ENCODE data around the gene HSPH1. TPM values are rescaled to one million over a fixed set of nuclear protein-coding genes. Genes with fewer than 3 reads are reported as not detected.

HSPH1 gene
- total RNA-seq (38.1 TPM), polyA plus RNA-seq (ENCODE audit: insufficient read depth in 1 of 8, insufficient read length in 8 of 8, low replicate concordance in 1 of 8) (10 to 100 TPM; 58.7 to 95.1 (median 72.3) TPM)
- long read RNA-seq, donor 1, full-length matches to known transcripts, result 4 of 4 reads
- long read RNA-seq, donor 1, partial matches to known transcripts, result 0 of 4 reads
- long read RNA-seq, donor 1, other reads (novel, unspliced or antisense), result 0 of 4 reads
- long read RNA-seq, donor 2, result 0 reads
- long read RNA-seq, donor 3, full-length matches to known transcripts, result 8 of 13 reads
- long read RNA-seq, donor 3, partial matches to known transcripts, result 5 of 13 reads
- long read RNA-seq, donor 3, other reads (novel, unspliced or antisense), result 0 of 13 reads
- long read RNA-seq, donor 4, full-length matches to known transcripts, result 2 of 2 reads
- long read RNA-seq, donor 4, partial matches to known transcripts, result 0 of 2 reads
- long read RNA-seq, donor 4, other reads (novel, unspliced or antisense), result 0 of 2 reads
- long read RNA-seq, donor 5, full-length matches to known transcripts, result 17 of 17 reads
- long read RNA-seq, donor 5, partial matches to known transcripts, result 0 of 17 reads
- long read RNA-seq, donor 5, other reads (novel, unspliced or antisense), result 0 of 17 reads
- long read RNA-seq, donor 6, full-length matches to known transcripts, result 5 of 5 reads
- long read RNA-seq, donor 6, partial matches to known transcripts, result 0 of 5 reads
- long read RNA-seq, donor 6, other reads (novel, unspliced or antisense), result 0 of 5 reads
- long read RNA-seq, donor 7, full-length matches to known transcripts, result 3 of 13 reads
- long read RNA-seq, donor 7, partial matches to known transcripts, result 10 of 13 reads
- long read RNA-seq, donor 7, other reads (novel, unspliced or antisense), result 0 of 13 reads
- long read RNA-seq, donor 8, full-length matches to known transcripts, result 2 of 2 reads
- long read RNA-seq, donor 8, partial matches to known transcripts, result 0 of 2 reads
- long read RNA-seq, donor 8, other reads (novel, unspliced or antisense), result 0 of 2 reads
- long read RNA-seq, donor 9, full-length matches to known transcripts, result 4 of 11 reads
- long read RNA-seq, donor 9, partial matches to known transcripts, result 7 of 11 reads
- long read RNA-seq, donor 9, other reads (novel, unspliced or antisense), result 0 of 11 reads
- long read RNA-seq, donor 10, full-length matches to known transcripts, result 8 of 8 reads
- long read RNA-seq, donor 10, partial matches to known transcripts, result 0 of 8 reads
- long read RNA-seq, donor 10, other reads (novel, unspliced or antisense), result 0 of 8 reads
- long read RNA-seq, donor 11, full-length matches to known transcripts, result 6 of 13 reads
- long read RNA-seq, donor 11, partial matches to known transcripts, result 7 of 13 reads
- long read RNA-seq, donor 11, other reads (novel, unspliced or antisense), result 0 of 13 reads

GRCh38 chr13:31161557-31162150, at the start of gene HSPH1:
HSPH1 (minus strand) TSS chr13:31161904; CDS start chr13:31161582, 322 bp downstream.
- Histone ChIP-seq H3K27ac (ENCODE audit: low read length) (peak within 1 kb of the TSS; percentile 94), H3K4me3 (ENCODE audit: low read length) (peak within 1 kb of the TSS; percentile 89), H3K9me3 (replicated peaks; ENCODE audit: control insufficient read depth, low read depth, low read length) (no peaks in the 10 kb centered on the region), H3K4me1 (ENCODE audit: control insufficient read depth, insufficient read depth, low read length) (peaks cover 2% of the 10 kb centered on the region), H3K36me3 (ENCODE audit: control insufficient read depth, insufficient read depth, low read length) (no peaks in the 10 kb centered on the region), H3K27me3 (ENCODE audit: control insufficient read depth, insufficient read depth, low read length) (no peaks in the 10 kb centered on the region)
- under 1% methylated on average over 54 of the region's 54 CpGs for WGBS (ENCODE audit: insufficient coverage)
- peak; percentile 99 for DNase-seq

- Histone ChIP-seq H3K27ac (ENCODE audit: low read length) (peak overlapping the region; percentile 92), H3K9me3 (replicated peaks; ENCODE audit: control insufficient read depth, low read depth, low read length) (no peaks in the 10 kb centered on the region), H3K36me3 (ENCODE audit: control insufficient read depth, insufficient read depth, low read length) (no peaks in the 10 kb centered on the region), H3K27me3 (ENCODE audit: control insufficient read depth, insufficient read depth, low read length) (no peaks in the 10 kb centered on the region), H3K4me1 (ENCODE audit: control insufficient read depth, insufficient read depth, low read length) (peaks cover 55% of the 10 kb centered on the region), H3K4me3 (ENCODE audit: low read length) (no peak overlapping the region)
- 29% methylated on average over 1 of the region's 4 CpGs for WGBS (ENCODE audit: insufficient coverage)
- DNase-seq, result peak; percentile 84
These were observed 48.1 kb upstream of the HSPH1 start for GRCh38 chr13:31209841-31210210.

- peaks cover 57% of the 10 kb centered on the region for H3K4me1 ChIP-seq (ENCODE audit: control insufficient read depth, insufficient read depth, low read length)
- peak overlapping the region; percentile 92 for H3K27ac ChIP-seq (ENCODE audit: low read length)
- peak overlapping the region; percentile 4 for H3K4me3 ChIP-seq (ENCODE audit: low read length)
- peak; percentile 92 for DNase-seq
- 8% methylated on average over 6 of the region's 8 CpGs for WGBS (ENCODE audit: insufficient coverage)
- no peaks in the 10 kb centered on the region for H3K9me3 ChIP-seq (replicated peaks; ENCODE audit: control insufficient read depth, low read depth, low read length)
- H3K27me3 ChIP-seq (ENCODE audit: control insufficient read depth, insufficient read depth, low read length), result no peaks in the 10 kb centered on the region
- H3K36me3 ChIP-seq (ENCODE audit: control insufficient read depth, insufficient read depth, low read length), result no peaks in the 10 kb centered on the region
These were observed 47.6 kb upstream of the HSPH1 start for GRCh38 chr13:31209172-31209840.

- no peaks in the 10 kb centered on the region for H3K9me3 ChIP-seq (replicated peaks; ENCODE audit: control insufficient read depth, low read depth, low read length)
- peaks cover 53% of the 10 kb centered on the region for H3K4me1 ChIP-seq (ENCODE audit: control insufficient read depth, insufficient read depth, low read length)
- H3K36me3 ChIP-seq (ENCODE audit: control insufficient read depth, insufficient read depth, low read length), result no peaks in the 10 kb centered on the region
- H3K27me3 ChIP-seq (ENCODE audit: control insufficient read depth, insufficient read depth, low read length), result no peaks in the 10 kb centered on the region
- peak overlapping the region; percentile 92 for H3K27ac ChIP-seq (ENCODE audit: low read length)
- WGBS (ENCODE audit: insufficient coverage), result 46% methylated on average over 8 of the region's 12 CpGs
- no peak for DNase-seq
- peak overlapping the region; percentile 4 for H3K4me3 ChIP-seq (ENCODE audit: low read length)
These were observed 46.9 kb upstream of the HSPH1 start for GRCh38 chr13:31208559-31209122.

GRCh38 chr13:31207661-31208552, 46.2 kb upstream of the HSPH1 start:
- peak; percentile 93 for DNase-seq
- Histone ChIP-seq H3K36me3 (ENCODE audit: control insufficient read depth, insufficient read depth, low read length) (no peaks in the 10 kb centered on the region), H3K27me3 (ENCODE audit: control insufficient read depth, insufficient read depth, low read length) (no peaks in the 10 kb centered on the region), H3K27ac (ENCODE audit: low read length) (peak overlapping the region; percentile 92), H3K4me3 (ENCODE audit: low read length) (no peak overlapping the region), H3K9me3 (replicated peaks; ENCODE audit: control insufficient read depth, low read depth, low read length) (no peaks in the 10 kb centered on the region), H3K4me1 (ENCODE audit: control insufficient read depth, insufficient read depth, low read length) (peaks cover 55% of the 10 kb centered on the region)
- WGBS (ENCODE audit: insufficient coverage), result 16% methylated on average over 10 of the region's 15 CpGs

DNA sequence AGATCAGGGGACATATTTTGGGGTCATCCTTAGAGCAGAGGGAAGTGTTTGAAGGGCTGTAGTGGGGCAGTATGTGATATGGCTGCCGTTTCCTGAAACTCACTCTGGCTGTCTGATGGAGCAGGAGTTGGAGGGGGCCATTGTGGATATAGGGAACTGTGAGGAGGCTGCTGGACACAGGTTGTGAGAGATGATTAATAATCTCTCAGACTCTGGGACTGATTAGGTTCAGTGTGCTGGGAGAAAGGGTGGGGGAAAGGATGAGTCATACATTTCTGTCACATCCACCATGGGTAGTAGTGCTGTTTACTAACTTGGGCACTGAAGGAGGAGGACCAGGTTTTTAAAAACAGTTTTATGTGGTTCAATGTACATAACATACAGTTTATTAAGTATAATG, 42.9 kb upstream of the HSPH1 start:
- WGBS (ENCODE audit: insufficient coverage), result 80% methylated on average over 1 of the region's 1 CpG
- no peak for DNase-seq
- Histone ChIP-seq H3K36me3 (ENCODE audit: control insufficient read depth, insufficient read depth, low read length) (no peaks in the 10 kb centered on the region), H3K4me1 (ENCODE audit: control insufficient read depth, insufficient read depth, low read length) (peaks cover 52% of the 10 kb centered on the region), H3K27ac (ENCODE audit: low read length) (no peak overlapping the region), H3K9me3 (replicated peaks; ENCODE audit: control insufficient read depth, low read depth, low read length) (no peaks in the 10 kb centered on the region), H3K27me3 (ENCODE audit: control insufficient read depth, insufficient read depth, low read length) (no peaks in the 10 kb centered on the region), H3K4me3 (ENCODE audit: low read length) (no peak overlapping the region)

DNA sequence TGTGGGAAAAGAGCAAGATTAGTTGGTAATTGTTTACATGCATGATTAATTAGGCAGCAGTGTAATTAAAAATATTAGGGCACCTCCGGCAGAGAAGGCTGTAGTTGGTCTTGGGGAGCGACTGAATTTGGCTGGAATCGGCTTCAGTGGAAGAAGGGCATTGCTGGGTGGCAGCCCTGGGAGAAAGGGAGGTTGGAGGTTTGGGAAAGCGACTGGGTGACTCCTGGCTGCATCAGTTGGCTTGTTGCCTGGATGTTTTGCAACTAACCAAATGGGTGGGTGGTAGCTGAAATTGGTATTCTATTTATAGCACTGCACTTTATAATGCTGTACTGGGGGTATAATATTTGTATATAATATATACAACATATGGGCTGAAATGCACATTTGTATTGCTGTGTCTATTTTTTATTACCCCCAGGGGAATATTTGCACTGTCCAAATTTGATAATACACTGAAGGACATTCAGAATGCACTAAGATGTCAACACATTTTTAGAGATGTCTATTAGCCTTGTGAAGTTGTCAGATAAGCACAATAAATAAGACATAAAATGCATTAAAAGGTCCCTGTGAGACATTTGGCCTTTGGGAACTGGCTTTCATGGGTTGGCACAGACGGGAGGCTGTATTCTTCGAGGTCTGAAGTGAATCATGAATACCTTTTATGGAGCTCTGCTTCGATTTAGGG, 39.8 kb upstream of the HSPH1 start:
- no peak for DNase-seq
- Histone ChIP-seq H3K27me3 (ENCODE audit: control insufficient read depth, insufficient read depth, low read length) (no peaks in the 10 kb centered on the region), H3K4me3 (ENCODE audit: low read length) (peak overlapping the region; percentile 59), H3K4me1 (ENCODE audit: control insufficient read depth, insufficient read depth, low read length) (peaks cover 25% of the 10 kb centered on the region), H3K36me3 (ENCODE audit: control insufficient read depth, insufficient read depth, low read length) (no peaks in the 10 kb centered on the region), H3K9me3 (replicated peaks; ENCODE audit: control insufficient read depth, low read depth, low read length) (no peaks in the 10 kb centered on the region), H3K27ac (ENCODE audit: low read length) (peak overlapping the region; percentile 85)
- 53% methylated on average over 5 of the region's 7 CpGs for WGBS (ENCODE audit: insufficient coverage)

DNA sequence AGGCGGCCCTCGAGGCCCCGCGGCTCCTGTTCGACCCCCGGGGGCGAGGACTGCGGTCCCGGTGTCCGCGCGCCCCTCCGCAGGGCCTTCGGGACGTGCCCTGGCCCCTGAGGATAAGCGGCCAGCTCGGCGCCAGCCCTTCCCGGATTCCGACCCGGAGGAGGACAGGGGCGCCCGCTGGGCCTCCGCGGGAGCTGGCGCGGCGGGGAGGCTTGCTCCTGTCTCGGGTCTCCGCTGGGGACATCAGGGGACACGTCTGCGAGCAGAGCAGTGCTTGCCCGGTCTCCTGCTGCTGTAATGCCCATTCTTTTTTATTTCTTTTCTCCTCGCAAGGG, 38.9 kb upstream of the HSPH1 start:
- 0% methylated on average over 30 of the region's 34 CpGs for WGBS (ENCODE audit: insufficient coverage)
- no peak for DNase-seq
- Histone ChIP-seq H3K27me3 (ENCODE audit: control insufficient read depth, insufficient read depth, low read length) (no peaks in the 10 kb centered on the region), H3K4me3 (ENCODE audit: low read length) (peak overlapping the region; percentile 59), H3K9me3 (replicated peaks; ENCODE audit: control insufficient read depth, low read depth, low read length) (no peaks in the 10 kb centered on the region), H3K27ac (ENCODE audit: low read length) (peak overlapping the region; percentile 85), H3K36me3 (ENCODE audit: control insufficient read depth, insufficient read depth, low read length) (no peaks in the 10 kb centered on the region), H3K4me1 (ENCODE audit: control insufficient read depth, insufficient read depth, low read length) (peaks cover 21% of the 10 kb centered on the region)
